Measurements from ENCODE around the gene CLTCL1. TPM values are rescaled to one million over a fixed set of nuclear protein-coding genes. Genes with fewer than 3 reads are reported as not detected.
"Not testable (repeated sequence)": the region's sequence is repeated elsewhere in the genome, so short reads cannot be mapped to it uniquely, and the experiment has no call there.

CLTCL1 gene
- total RNA-seq, 1 experiment from 2014 or later: 0.18 TPM

- no peak for DNase-seq (ENCODE audit: low spot score)
These were observed 910 bp downstream of the CLTCL1 start for GRCh38 chr22:19290400-19291217.

- no peak for DNase-seq (ENCODE audit: low spot score)
These were observed 1.9 kb downstream of the CLTCL1 start for GRCh38 chr22:19289475-19290161.

GRCh38 chr22:19287889-19288288 is 3.6 kb downstream of the CLTCL1 start:
- DNase-seq (ENCODE audit: low spot score): no peak

GRCh38 chr22:19287076-19287707 is 4.3 kb downstream of the CLTCL1 start:
- DNase-seq (ENCODE audit: low spot score): no peak

- DNase-seq (ENCODE audit: low spot score): no peak
These were observed 5.7 kb downstream of the CLTCL1 start for GRCh38 chr22:19285831-19286230.

GRCh38 chr22:19279143-19279542 is 12.4 kb downstream of the CLTCL1 start:
- DNase-seq (ENCODE audit: low spot score): not testable (repeated sequence)

- no peak for DNase-seq (ENCODE audit: low spot score)
These were observed 13.7 kb downstream of the CLTCL1 start for GRCh38 chr22:19277785-19278184.

- no peak for DNase-seq (ENCODE audit: low spot score)
These were observed 15.5 kb downstream of the CLTCL1 start for GRCh38 chr22:19275919-19276600.

GRCh38 chr22:19275513-19275912 is 16.0 kb downstream of the CLTCL1 start:
- DNase-seq (ENCODE audit: low spot score): no peak

- DNase-seq (ENCODE audit: low spot score): no peak
These were observed 16.4 kb downstream of the CLTCL1 start for GRCh38 chr22:19275104-19275503.

- DNase-seq (ENCODE audit: low spot score): no peak
These were observed 19.5 kb downstream of the CLTCL1 start for GRCh38 chr22:19271856-19272535.

- DNase-seq (ENCODE audit: low spot score): no peak
These were observed 20.2 kb downstream of the CLTCL1 start for GRCh38 chr22:19271273-19271855.

GRCh38 chr22:19270873-19271272 is 20.6 kb downstream of the CLTCL1 start:
- DNase-seq (ENCODE audit: low spot score): no peak

GRCh38 chr22:19266547-19267086 is 24.9 kb downstream of the CLTCL1 start:
- no peak for DNase-seq (ENCODE audit: low spot score)

- no peak for DNase-seq (ENCODE audit: low spot score)
These were observed 25.7 kb downstream of the CLTCL1 start for GRCh38 chr22:19265779-19266178.

GRCh38 chr22:19260804-19261203 is 30.7 kb downstream of the CLTCL1 start:
- DNase-seq (ENCODE audit: low spot score): no peak

- no peak for DNase-seq (ENCODE audit: low spot score)
These were observed 31.3 kb downstream of the CLTCL1 start for GRCh38 chr22:19260194-19260593.

GRCh38 chr22:19258968-19259288 is 32.6 kb downstream of the CLTCL1 start:
- DNase-seq (ENCODE audit: low spot score): not testable (repeated sequence)

- no peak for DNase-seq (ENCODE audit: low spot score)
These were observed 33.1 kb downstream of the CLTCL1 start for GRCh38 chr22:19258371-19258770.

- DNase-seq (ENCODE audit: low spot score): not testable (repeated sequence)
These were observed 35.2 kb downstream of the CLTCL1 start for GRCh38 chr22:19256362-19256761.

- DNase-seq (ENCODE audit: low spot score): no peak
These were observed 38.4 kb downstream of the CLTCL1 start for GRCh38 chr22:19253143-19253542.

Data from HT-29 (cell line).